Measurements from ENCODE around the gene PSMF1. TPM values are rescaled to one million over a fixed set of nuclear protein-coding genes. Genes with fewer than 3 reads are reported as not detected.

Gene PSMF1
- total RNA-seq, 1 experiment from 2014 or later, result 52.2 TPM

GRCh38 chr20:1107176-1107575 lies 11.2 kb upstream of the PSMF1 start:
- Histone ChIP-seq H3K36me3 (no peaks in the 10 kb centered on the region), H3K27me3 (no peaks in the 10 kb centered on the region), H3K4me1 (no peaks in the 10 kb centered on the region), H3K9me3 (replicated peaks) (no peaks in the 10 kb centered on the region), H3K4me3 (no peak overlapping the region), H3K27ac (no peak overlapping the region)
- DNase-seq, result no peak

- H3K4me3 ChIP-seq, result no peak overlapping the region
- no peaks in the 10 kb centered on the region for H3K9me3 ChIP-seq (replicated peaks)
- DNase-seq, result peak; percentile 44 to 73
- H3K36me3 ChIP-seq, result no peaks in the 10 kb centered on the region
- no peak overlapping the region for H3K27ac ChIP-seq
- no peaks in the 10 kb centered on the region for H3K4me1 ChIP-seq
- no peaks in the 10 kb centered on the region for H3K27me3 ChIP-seq
Observed at GRCh38 chr20:1108437-1108920, 9.9 kb upstream of the PSMF1 start.

- DNase-seq, result no peak
- H3K9me3 ChIP-seq (replicated peaks), result no peaks in the 10 kb centered on the region
- no peaks in the 10 kb centered on the region for H3K27me3 ChIP-seq
- no peaks in the 10 kb centered on the region for H3K4me1 ChIP-seq
- no peaks in the 10 kb centered on the region for H3K36me3 ChIP-seq
- H3K27ac ChIP-seq, result no peak overlapping the region
- H3K4me3 ChIP-seq, result no peak overlapping the region
Observed at GRCh38 chr20:1112908-1113307, 5.5 kb upstream of the PSMF1 start.

GRCh38 chr20:1118004-1118335 lies 432 bp upstream of the PSMF1 start:
- no peak for DNase-seq
- Histone ChIP-seq H3K27me3 (no peaks in the 10 kb centered on the region), H3K4me3 (peak overlapping the region; percentile 94), H3K36me3 (peaks cover 4% of the 10 kb centered on the region; the same call in 1 of the 2 replicates), H3K27ac (peak overlapping the region; percentile 18; the same call in 1 of the 2 replicates), H3K9me3 (replicated peaks) (no peaks in the 10 kb centered on the region), H3K4me1 (peaks cover 7% of the 10 kb centered on the region; the same call in 1 of the 2 replicates)

GRCh38 chr20:1119128-1119505 lies 715 bp downstream of the PSMF1 start:
- DNase-seq, result no peak
- H3K27me3 ChIP-seq, result no peaks in the 10 kb centered on the region
- peak overlapping the region; percentile 94 for H3K4me3 ChIP-seq
- H3K36me3 ChIP-seq, result peaks cover 4% of the 10 kb centered on the region; the same call in 1 of the 2 replicates
- no peaks in the 10 kb centered on the region for H3K9me3 ChIP-seq (replicated peaks)
- peak overlapping the region; percentile 46; the same call in 1 of the 2 replicates for H3K27ac ChIP-seq
- H3K4me1 ChIP-seq, result peaks cover 7% of the 10 kb centered on the region; the same call in 1 of the 2 replicates

GRCh38 chr20:1119524-1119923 lies 1.1 kb downstream of the PSMF1 start:
- Histone ChIP-seq H3K9me3 (replicated peaks) (no peaks in the 10 kb centered on the region), H3K4me3 (peak overlapping the region; percentile 94), H3K27me3 (no peaks in the 10 kb centered on the region), H3K27ac (no peak overlapping the region), H3K36me3 (peaks cover 8% of the 10 kb centered on the region), H3K4me1 (peaks cover 7% of the 10 kb centered on the region; the same call in 1 of the 2 replicates)
- DNase-seq, result no peak

GRCh38 chr20:1121429-1121828 lies 3.0 kb downstream of the PSMF1 start:
- H3K36me3 ChIP-seq, result peaks cover 24% of the 10 kb centered on the region
- H3K27ac ChIP-seq, result no peak overlapping the region
- no peak overlapping the region for H3K4me3 ChIP-seq
- H3K27me3 ChIP-seq, result no peaks in the 10 kb centered on the region
- no peaks in the 10 kb centered on the region for H3K9me3 ChIP-seq (replicated peaks)
- peaks cover 7% of the 10 kb centered on the region; the same call in 1 of the 2 replicates for H3K4me1 ChIP-seq
- no peak for DNase-seq

- Histone ChIP-seq H3K36me3 (peaks cover 33% of the 10 kb centered on the region), H3K9me3 (replicated peaks) (no peaks in the 10 kb centered on the region), H3K4me1 (peaks cover 7% of the 10 kb centered on the region; the same call in 1 of the 2 replicates), H3K27ac (no peak overlapping the region), H3K27me3 (no peaks in the 10 kb centered on the region), H3K4me3 (no peak overlapping the region)
- peak; percentile 17 to 33 for DNase-seq
Observed at GRCh38 chr20:1122388-1123315, 4.2 kb downstream of the PSMF1 start.

- H3K36me3 ChIP-seq, result peaks cover 43% of the 10 kb centered on the region
- H3K27ac ChIP-seq, result no peak overlapping the region
- H3K4me3 ChIP-seq, result no peak overlapping the region
- peaks cover 7% of the 10 kb centered on the region; the same call in 1 of the 2 replicates for H3K4me1 ChIP-seq
- no peaks in the 10 kb centered on the region for H3K9me3 ChIP-seq (replicated peaks)
- no peaks in the 10 kb centered on the region for H3K27me3 ChIP-seq
- DNase-seq, result no peak
Observed at GRCh38 chr20:1123666-1124065, 5.3 kb downstream of the PSMF1 start.

- no peaks in the 10 kb centered on the region for H3K9me3 ChIP-seq (replicated peaks)
- H3K27ac ChIP-seq, result no peak overlapping the region
- no peak for DNase-seq
- H3K4me3 ChIP-seq, result no peak overlapping the region
- H3K27me3 ChIP-seq, result no peaks in the 10 kb centered on the region
- peaks cover 4% of the 10 kb centered on the region; the same call in 1 of the 2 replicates for H3K4me1 ChIP-seq
- H3K36me3 ChIP-seq, result peaks cover 48% of the 10 kb centered on the region
Observed at GRCh38 chr20:1124421-1124820, 6.0 kb downstream of the PSMF1 start.

- 0 out of 2 replicates have a peak, but pooled peaks cover 4% of the 10 kb centered on the region for H3K4me1 ChIP-seq
- no peaks in the 10 kb centered on the region for H3K27me3 ChIP-seq
- peaks cover 56% of the 10 kb centered on the region for H3K36me3 ChIP-seq
- H3K4me3 ChIP-seq, result no peak overlapping the region
- no peaks in the 10 kb centered on the region for H3K9me3 ChIP-seq (replicated peaks)
- H3K27ac ChIP-seq, result no peak overlapping the region
- no peak for DNase-seq
Observed at GRCh38 chr20:1125277-1125676, 6.9 kb downstream of the PSMF1 start.

GRCh38 chr20:1127840-1128239 lies 9.4 kb downstream of the PSMF1 start:
- Histone ChIP-seq H3K4me3 (no peak overlapping the region), H3K9me3 (replicated peaks) (no peaks in the 10 kb centered on the region), H3K27ac (no peak overlapping the region), H3K36me3 (peaks cover 75% of the 10 kb centered on the region), H3K4me1 (no peaks in the 10 kb centered on the region), H3K27me3 (no peaks in the 10 kb centered on the region)
- DNase-seq, result no peak

GRCh38 chr20:1130058-1130694 lies 11.8 kb downstream of the PSMF1 start:
- Histone ChIP-seq H3K27ac (no peak overlapping the region), H3K27me3 (no peaks in the 10 kb centered on the region), H3K4me3 (no peak overlapping the region), H3K9me3 (replicated peaks) (no peaks in the 10 kb centered on the region), H3K36me3 (peaks cover 77% of the 10 kb centered on the region), H3K4me1 (no peaks in the 10 kb centered on the region)
- no peak for DNase-seq

GRCh38 chr20:1130847-1131246 lies 12.4 kb downstream of the PSMF1 start:
- Histone ChIP-seq H3K9me3 (replicated peaks) (no peaks in the 10 kb centered on the region), H3K36me3 (peaks cover 77% of the 10 kb centered on the region), H3K4me1 (no peaks in the 10 kb centered on the region), H3K27me3 (no peaks in the 10 kb centered on the region), H3K27ac (no peak overlapping the region), H3K4me3 (no peak overlapping the region)
- DNase-seq, result no peak

- Histone ChIP-seq H3K9me3 (replicated peaks) (no peaks in the 10 kb centered on the region), H3K4me1 (no peaks in the 10 kb centered on the region), H3K27me3 (no peaks in the 10 kb centered on the region), H3K36me3 (peaks cover 78% of the 10 kb centered on the region), H3K4me3 (no peak overlapping the region), H3K27ac (no peak overlapping the region)
- no peak for DNase-seq
Observed at GRCh38 chr20:1131354-1131753, 13.0 kb downstream of the PSMF1 start.
